PC-9 (cell line): ENCODE results near the gene CD37.

Experiments
- EZH2 ChIP-seq: fragments of 200-600 bp; sonication (generic); IDR thresholded peaks from 2 replicates; pipeline ENCODE4 v1.8.0; 2017; ENCODE audit warnings: antibody characterized with exemption, low read depth
- TF ChIP-seq, protein P1 (sequence below): fragments of 200-600 bp; sonication (generic); conservative IDR thresholded peaks from 2 replicates; pipeline ENCODE4 v1.6.1; 2017; ENCODE audit warnings: mixed run types, antibody characterized with exemption, mild to moderate bottlenecking, moderate library complexity

DNA sequence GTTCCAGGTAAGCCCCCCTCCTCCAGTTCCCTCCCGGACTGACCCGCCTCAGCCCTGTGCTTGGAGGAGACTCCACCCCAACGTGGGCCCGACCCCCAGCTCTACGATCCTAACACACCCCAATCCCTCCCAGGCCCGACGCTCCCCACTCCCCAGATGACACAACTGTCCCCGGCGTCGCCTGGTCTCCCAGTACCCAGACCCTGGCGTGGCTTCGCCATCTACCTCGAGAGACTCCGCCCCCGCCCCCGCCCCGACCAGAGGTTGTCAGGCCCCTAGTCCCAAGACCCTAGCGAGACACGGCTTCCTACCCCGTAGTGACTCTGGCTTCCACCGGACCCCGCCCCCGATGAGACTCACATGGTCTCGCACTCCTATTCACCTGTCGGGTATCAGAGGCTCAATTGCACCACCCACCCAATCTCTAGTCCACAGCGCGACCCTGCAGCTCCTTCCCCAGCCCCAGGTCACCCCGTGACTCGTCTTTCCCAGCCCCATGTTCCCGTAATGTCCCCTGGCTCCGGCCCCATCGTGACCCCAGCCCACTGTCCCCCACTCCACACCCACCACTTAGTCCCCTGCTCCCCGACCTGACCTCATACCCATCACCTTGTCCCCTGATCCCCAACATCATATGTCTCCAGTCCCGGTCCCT is 2.9 kb downstream of the CD37 start:
- TF ChIP-seq, protein P1, sequence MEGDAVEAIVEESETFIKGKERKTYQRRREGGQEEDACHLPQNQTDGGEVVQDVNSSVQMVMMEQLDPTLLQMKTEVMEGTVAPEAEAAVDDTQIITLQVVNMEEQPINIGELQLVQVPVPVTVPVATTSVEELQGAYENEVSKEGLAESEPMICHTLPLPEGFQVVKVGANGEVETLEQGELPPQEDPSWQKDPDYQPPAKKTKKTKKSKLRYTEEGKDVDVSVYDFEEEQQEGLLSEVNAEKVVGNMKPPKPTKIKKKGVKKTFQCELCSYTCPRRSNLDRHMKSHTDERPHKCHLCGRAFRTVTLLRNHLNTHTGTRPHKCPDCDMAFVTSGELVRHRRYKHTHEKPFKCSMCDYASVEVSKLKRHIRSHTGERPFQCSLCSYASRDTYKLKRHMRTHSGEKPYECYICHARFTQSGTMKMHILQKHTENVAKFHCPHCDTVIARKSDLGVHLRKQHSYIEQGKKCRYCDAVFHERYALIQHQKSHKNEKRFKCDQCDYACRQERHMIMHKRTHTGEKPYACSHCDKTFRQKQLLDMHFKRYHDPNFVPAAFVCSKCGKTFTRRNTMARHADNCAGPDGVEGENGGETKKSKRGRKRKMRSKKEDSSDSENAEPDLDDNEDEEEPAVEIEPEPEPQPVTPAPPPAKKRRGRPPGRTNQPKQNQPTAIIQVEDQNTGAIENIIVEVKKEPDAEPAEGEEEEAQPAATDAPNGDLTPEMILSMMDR, result no peak
- no peak for TF ChIP-seq EZH2
